GM10266 (cell line): ENCODE measurements around the gene CIAPIN1.

Experiments
- DNase-seq: peaks from one replicate; pipeline ENCODE4 v3.0.0; 2012; ENCODE audit errors: extremely low spot score
- CTCF ChIP-seq: IDR thresholded peaks from 2 replicates; pipeline ENCODE4 v1.5.1; 2012; ENCODE audit warnings: mild to moderate bottlenecking, low read depth; ENCODE audit not compliant: control insufficient read depth, insufficient read depth; ENCODE audit errors: missing control alignments

The CIAPIN1 gene

DNA sequence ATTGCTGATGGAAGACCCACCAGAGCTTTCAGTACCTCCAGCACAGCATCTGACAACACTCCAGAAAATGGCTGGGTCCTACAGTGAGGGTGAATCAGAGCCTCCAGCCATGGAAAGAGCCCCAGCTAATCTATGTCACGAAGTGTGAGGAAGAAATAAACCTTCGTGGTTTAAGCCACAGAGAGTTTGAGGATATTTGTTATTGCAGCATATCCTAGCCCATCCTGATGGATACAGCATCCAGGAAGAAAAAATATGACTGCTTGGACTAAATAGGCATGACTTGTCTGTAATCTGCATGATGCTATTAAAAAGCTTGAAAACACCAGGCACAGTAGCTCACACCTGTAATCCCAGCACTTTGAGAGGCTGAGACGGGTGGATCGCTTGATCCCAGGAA is 55.9 kb downstream of the CIAPIN1 start:
- DNase-seq = no peak
- TF ChIP-seq CTCF = no peak

GRCh38 chr16:57390636-57391295 is 56.4 kb downstream of the CIAPIN1 start:
- DNase-seq = no peak
- TF ChIP-seq CTCF = no peak

DNA sequence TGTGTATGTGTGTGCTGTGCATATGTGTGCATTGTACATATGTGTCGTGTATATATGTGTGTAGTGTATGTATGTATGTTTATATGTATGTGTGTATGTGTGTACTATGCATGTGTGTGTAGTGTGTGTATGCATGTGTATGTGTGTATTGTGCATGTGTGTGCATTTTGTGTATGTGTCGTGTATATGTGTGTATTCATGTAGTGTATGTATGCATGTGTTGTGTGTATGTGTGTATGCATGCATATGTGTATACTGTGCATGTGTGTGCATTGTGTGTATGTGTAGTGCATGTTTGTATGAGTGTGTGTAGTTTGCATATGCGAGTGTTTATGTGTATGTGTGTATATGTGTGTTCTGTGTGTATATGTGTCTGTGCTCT is 58.1 kb downstream of the CIAPIN1 start:
- no peak for TF ChIP-seq CTCF
- no peak for DNase-seq

GRCh38 chr16:57388359-57389086 is 58.7 kb downstream of the CIAPIN1 start:
- DNase-seq = peak; percentile 49
- TF ChIP-seq CTCF = no peak

- DNase-seq = peak; percentile 42
- TF ChIP-seq CTCF = no peak
These were observed 59.4 kb downstream of the CIAPIN1 start for GRCh38 chr16:57387598-57388354.

DNA sequence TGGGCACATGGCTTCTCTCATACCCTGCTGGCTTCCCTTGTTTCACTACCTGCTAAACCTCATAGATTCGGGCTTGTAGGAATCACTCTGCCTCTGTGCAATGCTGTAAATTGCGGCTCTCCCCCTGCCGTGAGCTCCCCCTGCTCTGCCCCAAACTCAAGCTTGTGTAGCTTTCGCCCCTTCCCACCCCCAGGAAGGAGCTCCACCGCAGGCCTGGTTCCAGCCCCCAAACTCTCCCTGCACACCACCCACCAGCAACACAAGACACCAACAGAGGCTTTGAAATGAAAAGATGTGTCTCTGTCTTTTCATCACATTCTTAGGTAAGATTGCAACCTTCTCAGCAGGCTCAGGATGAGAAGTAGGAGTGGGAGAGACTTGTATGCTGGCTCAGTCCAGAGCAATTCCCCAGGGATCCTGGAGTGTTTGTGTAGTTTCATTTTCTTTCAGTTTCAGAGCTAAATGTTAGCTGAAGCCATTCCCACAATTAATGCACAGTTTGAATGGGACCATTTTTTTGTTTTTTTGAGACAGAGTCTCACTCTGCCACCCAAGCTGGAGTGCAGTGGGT is 60.7 kb downstream of the CIAPIN1 start:
- TF ChIP-seq CTCF = no peak
- no peak for DNase-seq
